Trophoblast cell (in vitro differentiated cells and primary cell): Measurements from ENCODE around the gene LIMCH1.

Experiments used
- DNase-seq, 2 donors: peaks; one replicate each; pipeline ENCODE4 v3.0.0-alpha.2; 2016
- H2AFZ ChIP-seq: 2 replicates; pipeline ENCODE4 v1.6.1; 2013; ENCODE audit warnings: low read length, moderate library complexity, mild to moderate bottlenecking; ENCODE audit not compliant: insufficient read depth, poor library complexity
- H2AK5ac ChIP-seq: 2 replicates; pipeline ENCODE4 v1.6.1; 2013; ENCODE audit warnings: mild to moderate bottlenecking, low read length
- H2BK120ac ChIP-seq: 2 replicates; pipeline ENCODE4 v1.6.1; 2013; ENCODE audit warnings: low read length, mild to moderate bottlenecking, moderate library complexity; ENCODE audit not compliant: insufficient read depth, poor library complexity
- H2BK12ac ChIP-seq: 2 replicates; pipeline ENCODE4 v1.6.1; 2013; ENCODE audit warnings: mild to moderate bottlenecking, low read length, moderate library complexity
- H2BK5ac ChIP-seq: 2 replicates; pipeline ENCODE4 v1.6.1; 2013; ENCODE audit warnings: low read length, low read depth, moderate library complexity, mild to moderate bottlenecking; ENCODE audit not compliant: poor library complexity
- H3K14ac ChIP-seq: 2 replicates; pipeline ENCODE4 v1.6.1; 2013; ENCODE audit warnings: mild to moderate bottlenecking, low read length
- H3K18ac ChIP-seq: 2 replicates; pipeline ENCODE4 v1.6.1; 2013; ENCODE audit warnings: mild to moderate bottlenecking, low read length
- H3K23ac ChIP-seq: 2 replicates; pipeline ENCODE4 v1.6.1; 2013; ENCODE audit warnings: low read length
- H3K27ac ChIP-seq: 2 replicates; pipeline ENCODE4 v1.5.1; 2013; ENCODE audit warnings: low read depth, mild to moderate bottlenecking, inconsistent platforms, low read length, moderate library complexity
- H3K27me3 ChIP-seq: 2 replicates; pipeline ENCODE4 v1.6.1; 2013; ENCODE audit warnings: inconsistent platforms, mild to moderate bottlenecking, low read length, moderate library complexity; ENCODE audit not compliant: insufficient read depth
- H3K36me3 ChIP-seq, 2 experiments: 1 replicate in 1 of 2; 2 replicates in 1 of 2; pipeline ENCODE4 v1.6.1; 2013; ENCODE audit warnings: low read length in 2 of 2, mild to moderate bottlenecking in 2 of 2, moderate library complexity in 1 of 2; ENCODE audit not compliant: insufficient read depth in 2 of 2, control insufficient read depth in 1 of 2
- H3K4ac ChIP-seq: 2 replicates; pipeline ENCODE4 v1.6.1; 2013; ENCODE audit warnings: low read depth, mild to moderate bottlenecking, low read length, moderate library complexity
- H3K4me1 ChIP-seq, 2 experiments: 1 replicate in 1 of 2; 2 replicates in 1 of 2; pipeline ENCODE4 v1.6.1; 2013; ENCODE audit warnings: low read length in 2 of 2, mild to moderate bottlenecking in 2 of 2, moderate library complexity in 1 of 2; ENCODE audit not compliant: insufficient read depth in 2 of 2, control insufficient read depth in 1 of 2
- H3K4me2 ChIP-seq: 2 replicates; pipeline ENCODE4 v1.6.1; 2013; ENCODE audit warnings: inconsistent platforms, mild to moderate bottlenecking, low read length, moderate library complexity
- H3K4me3 ChIP-seq: 2 replicates; pipeline ENCODE4 v1.5.1; 2013; ENCODE audit warnings: mild to moderate bottlenecking, low read depth, low read length, inconsistent platforms
- H3K79me1 ChIP-seq: one replicate; pipeline ENCODE4 v1.6.1; 2013; ENCODE audit warnings: low read length
- H3K79me2 ChIP-seq: 2 replicates; pipeline ENCODE4 v1.6.1; 2013; ENCODE audit warnings: low read length, mild to moderate bottlenecking; ENCODE audit not compliant: control insufficient read depth, insufficient read depth, poor library complexity
- H3K9ac ChIP-seq: 2 replicates; pipeline ENCODE4 v1.6.1; 2013; ENCODE audit warnings: mild to moderate bottlenecking, low read length
- H3K9me3 ChIP-seq: 2 replicates; pipeline ENCODE4 v1.6.1; 2013; ENCODE audit warnings: low read depth, mild to moderate bottlenecking, control low read depth, inconsistent platforms, low read length; ENCODE audit not compliant: insufficient read depth
- H4K12ac ChIP-seq: 2 replicates; pipeline ENCODE4 v1.6.1; 2013; ENCODE audit warnings: low read depth, mild to moderate bottlenecking, low read length, moderate library complexity
- H4K8ac ChIP-seq: 2 replicates; pipeline ENCODE4 v1.6.1; 2013; ENCODE audit warnings: low read depth, mild to moderate bottlenecking, low read length, moderate library complexity
- H4K91ac ChIP-seq: one replicate; pipeline ENCODE4 v1.6.1; 2013; ENCODE audit warnings: low read depth, mild to moderate bottlenecking, low read length, moderate library complexity
- WGBS: extraction: QIAGEN DNeasy Blood & Tissue Kit; methylation state at CpG from one replicate; pipeline ENCODE4 v1.1.7; 2013; ENCODE audit warnings: missing lambda C conversion rate; ENCODE audit not compliant: insufficient read length, insufficient coverage; ENCODE audit errors: extremely low coverage; 5-methylcytosine and 5-hydroxymethylcytosine counted together

LIMCH1 gene

GRCh38 chr4:41509451-41509866 is 28.5 kb upstream of the LIMCH1 start:
- Histone ChIP-seq H3K4me2 (no peak overlapping the region), H3K4me1 (peaks cover 2 to 3% of the 10 kb centered on the region in 2 experiments), H2AK5ac (no peak overlapping the region), H3K79me2 (no peaks in the 10 kb centered on the region), H3K36me3 (no peaks in the 10 kb centered on the region), H3K18ac (no peak overlapping the region), H4K91ac (no peak overlapping the region), H2BK12ac (no peak overlapping the region), H3K14ac (no peak overlapping the region), H3K79me1 (no peaks in the 10 kb centered on the region), H3K27me3 (no peaks in the 10 kb centered on the region), H2BK120ac (no peak overlapping the region), H3K9me3 (no peaks in the 10 kb centered on the region), H3K23ac (no peak overlapping the region), H3K4me3 (no peak overlapping the region), H3K9ac (no peak overlapping the region), H4K12ac (no peak overlapping the region), H2AFZ (no peak overlapping the region), H3K4ac (no peak overlapping the region), H3K27ac (no peak overlapping the region), H2BK5ac (no peak overlapping the region), H4K8ac (no peak overlapping the region)
- WGBS, result no CpG with 5 or more reads among the region's 2 CpGs
- no peak for DNase-seq

- no peak overlapping the region for H3K4ac ChIP-seq
Observed at GRCh38 chr4:41510179-41510578, 27.8 kb upstream of the LIMCH1 start.

GRCh38 chr4:41512136-41512535 is 25.8 kb upstream of the LIMCH1 start:
- no peak overlapping the region for H2BK12ac ChIP-seq
- no peaks in the 10 kb centered on the region for H3K36me3 ChIP-seq
- no peak overlapping the region for H4K12ac ChIP-seq
- H3K4ac ChIP-seq, result no peak overlapping the region
- H3K27ac ChIP-seq, result no peak overlapping the region
- no peak for DNase-seq
- no CpG with 5 or more reads among the region's 1 CpG for WGBS
- no peaks in the 10 kb centered on the region for H3K79me1 ChIP-seq
- no peak overlapping the region for H3K18ac ChIP-seq
- no peak overlapping the region for H2BK120ac ChIP-seq
- no peaks in the 10 kb centered on the region for H3K9me3 ChIP-seq
- H3K4me1 ChIP-seq, result no peaks in the 10 kb centered on the region
- H2AFZ ChIP-seq, result no peak overlapping the region
- no peak overlapping the region for H3K23ac ChIP-seq
- no peak overlapping the region for H2BK5ac ChIP-seq
- no peak overlapping the region for H3K4me2 ChIP-seq
- no peak overlapping the region for H3K14ac ChIP-seq
- no peak overlapping the region for H3K4me3 ChIP-seq
- H2AK5ac ChIP-seq, result no peak overlapping the region
- no peak overlapping the region for H3K9ac ChIP-seq
- H4K8ac ChIP-seq, result no peak overlapping the region
- H4K91ac ChIP-seq, result no peak overlapping the region
- H3K79me2 ChIP-seq, result no peaks in the 10 kb centered on the region
- no peaks in the 10 kb centered on the region for H3K27me3 ChIP-seq

More at GRCh38 chr4:41510179-41510578, 27.8 kb upstream of the LIMCH1 start:
- Histone ChIP-seq H2BK120ac (no peak overlapping the region), H3K4me3 (no peak overlapping the region), H3K36me3 (no peaks in the 10 kb centered on the region), H2BK12ac (no peak overlapping the region), H3K23ac (no peak overlapping the region), H3K9me3 (no peaks in the 10 kb centered on the region), H3K27ac (no peak overlapping the region), H3K79me2 (no peaks in the 10 kb centered on the region), H3K4me1 (peaks cover 2 to 3% of the 10 kb centered on the region in 2 experiments), H3K79me1 (no peaks in the 10 kb centered on the region), H3K4me2 (no peak overlapping the region), H2AK5ac (no peak overlapping the region), H2BK5ac (no peak overlapping the region), H4K91ac (no peak overlapping the region), H3K27me3 (no peaks in the 10 kb centered on the region), H4K8ac (no peak overlapping the region), H3K9ac (no peak overlapping the region), H3K18ac (no peak overlapping the region), H2AFZ (no peak overlapping the region), H4K12ac (no peak overlapping the region), H3K14ac (no peak overlapping the region)
- no peak for DNase-seq
- WGBS, result no CpG with 5 or more reads among the region's 1 CpG

- no peak overlapping the region for H4K12ac ChIP-seq
- H3K4me2 ChIP-seq, result no peak overlapping the region
- no peaks in the 10 kb centered on the region for H3K9me3 ChIP-seq
- no peak overlapping the region for H3K23ac ChIP-seq
- H3K27ac ChIP-seq, result no peak overlapping the region
- H4K8ac ChIP-seq, result no peak overlapping the region
- no peaks in the 10 kb centered on the region for H3K27me3 ChIP-seq
- H3K18ac ChIP-seq, result no peak overlapping the region
- no peak overlapping the region for H4K91ac ChIP-seq
- H3K4ac ChIP-seq, result no peak overlapping the region
- H3K79me1 ChIP-seq, result no peaks in the 10 kb centered on the region
- no peak overlapping the region for H2BK120ac ChIP-seq
- no peak overlapping the region for H2AFZ ChIP-seq
- H2BK12ac ChIP-seq, result no peak overlapping the region
- H3K9ac ChIP-seq, result no peak overlapping the region
- H3K79me2 ChIP-seq, result no peaks in the 10 kb centered on the region
- no peak for DNase-seq
- no peak overlapping the region for H3K14ac ChIP-seq
- no peak overlapping the region for H2AK5ac ChIP-seq
- no peaks in the 10 kb centered on the region for H3K4me1 ChIP-seq
- no peak overlapping the region for H3K4me3 ChIP-seq
- no peaks in the 10 kb centered on the region for H3K36me3 ChIP-seq
- no peak overlapping the region for H2BK5ac ChIP-seq
Observed at GRCh38 chr4:41512596-41512995, 25.4 kb upstream of the LIMCH1 start.
